Neural progenitor cell (in vitro differentiated cells): ENCODE data around the gene MYD88.
A peak's percentile ranks its signal among the peaks of the same experiment; 100 is the strongest.

Experiments used
- EZH2 ChIP-seq: fragments of 200-600 bp; sonication (generic); IDR thresholded peaks from 2 replicates; pipeline ENCODE4 v1.6.1; 2017; ENCODE audit warnings: antibody characterized with exemption, mild to moderate bottlenecking, moderate library complexity
- EZH2phosphoT487 ChIP-seq: fragments of 200-600 bp; sonication (generic); IDR thresholded peaks from 2 replicates; pipeline ENCODE4 v1.6.1; 2017; ENCODE audit warnings: antibody characterized with exemption
- TF ChIP-seq, protein P1 (sequence below): fragments of 200-600 bp; sonication (generic); IDR thresholded peaks from 2 replicates; pipeline ENCODE4 v1.5.1; 2017; ENCODE audit warnings: antibody characterized with exemption, mild to moderate bottlenecking

GRCh38 chr3:38117748-38118420 is 20.6 kb upstream of the MYD88 start:
- TF ChIP-seq, protein P1, sequence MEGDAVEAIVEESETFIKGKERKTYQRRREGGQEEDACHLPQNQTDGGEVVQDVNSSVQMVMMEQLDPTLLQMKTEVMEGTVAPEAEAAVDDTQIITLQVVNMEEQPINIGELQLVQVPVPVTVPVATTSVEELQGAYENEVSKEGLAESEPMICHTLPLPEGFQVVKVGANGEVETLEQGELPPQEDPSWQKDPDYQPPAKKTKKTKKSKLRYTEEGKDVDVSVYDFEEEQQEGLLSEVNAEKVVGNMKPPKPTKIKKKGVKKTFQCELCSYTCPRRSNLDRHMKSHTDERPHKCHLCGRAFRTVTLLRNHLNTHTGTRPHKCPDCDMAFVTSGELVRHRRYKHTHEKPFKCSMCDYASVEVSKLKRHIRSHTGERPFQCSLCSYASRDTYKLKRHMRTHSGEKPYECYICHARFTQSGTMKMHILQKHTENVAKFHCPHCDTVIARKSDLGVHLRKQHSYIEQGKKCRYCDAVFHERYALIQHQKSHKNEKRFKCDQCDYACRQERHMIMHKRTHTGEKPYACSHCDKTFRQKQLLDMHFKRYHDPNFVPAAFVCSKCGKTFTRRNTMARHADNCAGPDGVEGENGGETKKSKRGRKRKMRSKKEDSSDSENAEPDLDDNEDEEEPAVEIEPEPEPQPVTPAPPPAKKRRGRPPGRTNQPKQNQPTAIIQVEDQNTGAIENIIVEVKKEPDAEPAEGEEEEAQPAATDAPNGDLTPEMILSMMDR = peak; percentile 61
- no peak for TF ChIP-seq EZH2
- TF ChIP-seq EZH2phosphoT487 = no peak
